GM18519 (cell line): ENCODE data around the gene XAGE1B.
"Not testable (repeated sequence)": the region's sequence is repeated elsewhere in the genome, so short reads cannot be mapped to it uniquely, and the experiment has no call there.

Source experiments
- ATAC-seq: cut with Tn5 transposase; IDR thresholded peaks from one replicate; pipeline ENCODE4 v1.9.1; 2021; ENCODE audit warnings: mild to moderate bottlenecking, moderate library complexity; ENCODE audit not compliant: unreplicated experiment, low FRiP score

Gene XAGE1B

GRCh38 chrX:52516987-52517325 lies at the start of gene XAGE1B:
TSS of gene XAGE1B (minus strand) at chrX:52517063. CDS start at chrX:52515527, 1,536 bp downstream.
- not testable (repeated sequence) for ATAC-seq

- no peak for ATAC-seq
Observed at GRCh38 chrX:52563105-52563504, 46.2 kb upstream of the XAGE1B start.

GRCh38 chrX:52558140-52558539 lies 41.3 kb upstream of the XAGE1B start:
- ATAC-seq = no peak

GRCh38 chrX:52556741-52557140 lies 39.9 kb upstream of the XAGE1B start:
- ATAC-seq = no peak

GRCh38 chrX:52553995-52554642 lies 37.3 kb upstream of the XAGE1B start:
- ATAC-seq = no peak

- ATAC-seq = not testable (repeated sequence)
Observed at GRCh38 chrX:52548769-52549168, 31.9 kb upstream of the XAGE1B start.

- ATAC-seq = no peak
Observed at GRCh38 chrX:52544147-52544840, 27.4 kb upstream of the XAGE1B start.

GRCh38 chrX:52542311-52542710 lies 25.4 kb upstream of the XAGE1B start:
- no peak for ATAC-seq

- not testable (repeated sequence) for ATAC-seq
Observed at GRCh38 chrX:52541051-52541450, 24.2 kb upstream of the XAGE1B start.

- ATAC-seq = not testable (repeated sequence)
Observed at GRCh38 chrX:52516110-52516986, 515 bp downstream of the XAGE1B start.

- ATAC-seq = not testable (repeated sequence)
Observed at GRCh38 chrX:52511126-52511525, 5.7 kb downstream of the XAGE1B start.

- ATAC-seq = no peak
Observed at GRCh38 chrX:52509916-52510315, 6.9 kb downstream of the XAGE1B start.

GRCh38 chrX:52507331-52507730 lies 9.5 kb downstream of the XAGE1B start:
- ATAC-seq = no peak

GRCh38 chrX:52504551-52504950 lies 12.3 kb downstream of the XAGE1B start:
- no peak for ATAC-seq

GRCh38 chrX:52501362-52501761 lies 15.5 kb downstream of the XAGE1B start:
- ATAC-seq = not testable (repeated sequence)

- not testable (repeated sequence) for ATAC-seq
Observed at GRCh38 chrX:52496419-52496772, 20.5 kb downstream of the XAGE1B start.

- ATAC-seq = not testable (repeated sequence)
Observed at GRCh38 chrX:52495545-52496418, 21.1 kb downstream of the XAGE1B start, which contains the start of gene XAGE1A. TSS of gene XAGE1A (plus strand) at chrX:52495808. CDS start at chrX:52497362, 1,554 bp downstream.

- not testable (repeated sequence) for ATAC-seq
Observed at GRCh38 chrX:52471301-52471700, 45.6 kb downstream of the XAGE1B start.
